Measurements from ENCODE around the gene MYL10. TPM values are rescaled to one million over a fixed set of nuclear protein-coding genes. Genes with fewer than 3 reads are reported as not detected.

The MYL10 gene
- total and polyA plus RNA-seq, 2 donors (not counting 3 experiments of a cell fraction or from before 2014, with no cell fraction given), result not detected

DNA sequence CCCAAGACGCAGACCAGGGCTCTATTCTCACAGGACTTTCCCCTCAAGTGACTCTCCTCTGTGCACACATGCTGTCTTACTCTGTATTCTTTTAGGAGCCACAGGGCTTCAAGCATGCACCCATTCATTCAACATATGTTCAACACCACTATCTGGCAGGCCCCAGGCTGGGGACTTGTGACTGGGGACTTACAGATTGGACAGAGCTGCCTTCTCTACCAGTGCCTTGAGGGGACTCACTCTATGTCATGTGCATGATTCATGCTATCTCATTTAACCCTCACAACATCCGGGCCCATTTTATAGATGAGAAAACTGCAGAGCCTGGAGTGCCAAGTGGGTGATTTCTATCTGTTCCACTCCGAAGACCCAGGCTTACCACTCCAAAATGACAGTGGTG, 34.3 kb downstream of the MYL10 start:
- intact Hi-C loops (cut with micrococcal nuclease) (no loop called here), dilution Hi-C loops (cut with MboI; ENCODE audit: extremely low pct_ligation_motif_present, low sequenced_read_pairs) (no loop called here)
- no peaks in the 10 kb centered on the region for H3K9me1 ChIP-seq (replicated peaks; ENCODE audit: control insufficient read depth, extremely low read depth, insufficient read depth, low read length)
- TF ChIP-seq MYC (IDR thresholded peaks at IDR 0.05; ENCODE audit: low read depth, low read length) (no peak), EZH2 (IDR thresholded peaks at IDR 0.05; ENCODE audit: borderline replicate concordance, low read depth, low read length, severe bottlenecking) (no peak)
- no peak overlapping the region for H3K9ac ChIP-seq (replicated peaks; ENCODE audit: extremely low read depth, insufficient read depth, low read length)
- ChIA-PET CTCF (interaction anchor here (1.1 to 1.2 kb wide), 2 partner anchors 15 to 53 kb away, joined by 3 read pairs; no protein-coding TSS in a partner anchor), POLR2A (no interaction called here)
- H3K9me3 ChIP-seq (replicated peaks; ENCODE audit: control insufficient read depth, insufficient read depth, low read length), result no peaks in the 10 kb centered on the region
- BruUV-seq (replicated peaks), result no TSS peak
- DNase-seq (ENCODE audit: low read depth, low spot score), result no peak
- H3K27ac ChIP-seq (ENCODE audit: insufficient read depth, low read depth, low read length), result no peak overlapping the region
- H2AFZ ChIP-seq (ENCODE audit: low read depth, low read length), result no peak overlapping the region
- H3K36me3 ChIP-seq (ENCODE audit: control insufficient read depth in 2 of 2, extremely low read depth in 1 of 2, insufficient read depth in 2 of 2, low read length in 2 of 2), result no peaks in the 10 kb centered on the region
- H3K4me2 ChIP-seq (ENCODE audit: insufficient read depth, low read length), result no peak overlapping the region
- H3K4me3 ChIP-seq (replicated peaks in 1 of 3; ENCODE audit: insufficient read depth in 1 of 3, low read depth in 1 of 3, low read length in 3 of 3), result no peak overlapping the region
- FAIRE-seq, result no peak
- no peaks in the 10 kb centered on the region for H4K20me1 ChIP-seq (replicated peaks; ENCODE audit: control insufficient read depth, extremely low read depth, insufficient read depth, low read length)
- peaks cover 0 to 5% of the 10 kb centered on the region in 2 experiments for H3K27me3 ChIP-seq (ENCODE audit: control insufficient read depth in 2 of 2, insufficient read depth in 2 of 2, low read length in 2 of 2)
- H3K79me2 ChIP-seq (ENCODE audit: control insufficient read depth, insufficient read depth, low read length), result no peaks in the 10 kb centered on the region
- H3K4me1 ChIP-seq (ENCODE audit: control insufficient read depth, extremely low read depth, insufficient read depth, low read length), result no peaks in the 10 kb centered on the region

DNA sequence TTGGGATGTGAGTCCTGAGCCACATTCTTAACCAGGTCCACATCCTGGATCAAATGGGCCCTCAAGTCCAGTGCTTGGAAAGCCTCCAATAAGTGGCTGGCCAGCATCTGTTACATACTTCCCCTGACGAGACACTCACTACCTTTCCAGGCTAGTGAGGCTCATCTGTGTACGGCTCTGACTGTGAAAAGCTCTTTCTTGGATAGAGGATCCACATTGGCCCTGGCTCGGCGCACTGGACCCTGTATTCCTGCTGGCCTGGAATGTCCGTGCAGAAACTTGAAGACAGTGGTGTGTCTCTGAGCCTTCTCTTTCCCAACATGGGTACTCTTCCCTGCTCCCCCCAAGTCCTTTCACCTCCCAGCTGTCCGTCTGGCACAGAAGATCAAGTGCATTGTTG, 35.5 kb downstream of the MYL10 start:
- H3K9me3 ChIP-seq (replicated peaks; ENCODE audit: control insufficient read depth, insufficient read depth, low read length), result no peaks in the 10 kb centered on the region
- FAIRE-seq (no peak), DNase-seq (ENCODE audit: low read depth, low spot score) (no peak)
- ChIA-PET CTCF (interaction anchor here (1.4 kb wide), 1 partner anchor 9 kb away, joined by 5 read pairs; no protein-coding TSS in a partner anchor), POLR2A (no interaction called here)
- no peaks in the 10 kb centered on the region for H3K79me2 ChIP-seq (ENCODE audit: control insufficient read depth, insufficient read depth, low read length)
- no peaks in the 10 kb centered on the region for H3K4me1 ChIP-seq (ENCODE audit: control insufficient read depth, extremely low read depth, insufficient read depth, low read length)
- BruUV-seq (replicated peaks), result no TSS peak
- H3K9ac ChIP-seq (replicated peaks; ENCODE audit: extremely low read depth, insufficient read depth, low read length), result no peak overlapping the region
- H3K9me1 ChIP-seq (replicated peaks; ENCODE audit: control insufficient read depth, extremely low read depth, insufficient read depth, low read length), result no peaks in the 10 kb centered on the region
- no peak overlapping the region for H3K27ac ChIP-seq (ENCODE audit: insufficient read depth, low read depth, low read length)
- dilution Hi-C loops (cut with MboI; ENCODE audit: extremely low pct_ligation_motif_present, low sequenced_read_pairs), result no loop called here
- no peaks in the 10 kb centered on the region for H4K20me1 ChIP-seq (replicated peaks; ENCODE audit: control insufficient read depth, extremely low read depth, insufficient read depth, low read length)
- intact Hi-C loops (cut with micrococcal nuclease), result no loop called here
- no peaks in the 10 kb centered on the region for H3K36me3 ChIP-seq (ENCODE audit: control insufficient read depth in 2 of 2, extremely low read depth in 1 of 2, insufficient read depth in 2 of 2, low read length in 2 of 2)
- peaks cover 0 to 5% of the 10 kb centered on the region in 2 experiments for H3K27me3 ChIP-seq (ENCODE audit: control insufficient read depth in 2 of 2, insufficient read depth in 2 of 2, low read length in 2 of 2)
- H3K4me3 ChIP-seq (replicated peaks in 1 of 3; ENCODE audit: insufficient read depth in 1 of 3, low read depth in 1 of 3, low read length in 3 of 3), result no peak overlapping the region
- H2AFZ ChIP-seq (ENCODE audit: low read depth, low read length), result no peak overlapping the region
- H3K4me2 ChIP-seq (ENCODE audit: insufficient read depth, low read length), result no peak overlapping the region
- TF ChIP-seq POLR2A (IDR thresholded peaks at IDR 0.05; ENCODE audit: low read depth, low read length) (no peak), JUN (IDR thresholded peaks at IDR 0.05; ENCODE audit: borderline replicate concordance, insufficient read depth, insufficient read length, low read depth) (no peak), POLR2AphosphoS5 (IDR thresholded peaks at IDR 0.05; ENCODE audit: insufficient read depth, low read depth, low read length) (no peak), EZH2 (IDR thresholded peaks at IDR 0.05; ENCODE audit: borderline replicate concordance, low read depth, low read length, severe bottlenecking) (no peak), GATA2 (IDR thresholded peaks at IDR 0.05; ENCODE audit: insufficient read depth, insufficient read length, low read depth, low read length) (no peak), MYC (IDR thresholded peaks at IDR 0.05; ENCODE audit: low read depth, low read length) (no peak), FOS (IDR thresholded peaks at IDR 0.05; ENCODE audit: borderline replicate concordance, insufficient read depth, low read length) (no peak)
- TF ChIP-seq, protein P1, sequence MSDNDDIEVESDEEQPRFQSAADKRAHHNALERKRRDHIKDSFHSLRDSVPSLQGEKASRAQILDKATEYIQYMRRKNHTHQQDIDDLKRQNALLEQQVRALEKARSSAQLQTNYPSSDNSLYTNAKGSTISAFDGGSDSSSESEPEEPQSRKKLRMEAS (IDR thresholded peaks at IDR 0.05; ENCODE audit: insufficient read depth, insufficient read length), result no peak
- TF ChIP-seq, protein P2, sequence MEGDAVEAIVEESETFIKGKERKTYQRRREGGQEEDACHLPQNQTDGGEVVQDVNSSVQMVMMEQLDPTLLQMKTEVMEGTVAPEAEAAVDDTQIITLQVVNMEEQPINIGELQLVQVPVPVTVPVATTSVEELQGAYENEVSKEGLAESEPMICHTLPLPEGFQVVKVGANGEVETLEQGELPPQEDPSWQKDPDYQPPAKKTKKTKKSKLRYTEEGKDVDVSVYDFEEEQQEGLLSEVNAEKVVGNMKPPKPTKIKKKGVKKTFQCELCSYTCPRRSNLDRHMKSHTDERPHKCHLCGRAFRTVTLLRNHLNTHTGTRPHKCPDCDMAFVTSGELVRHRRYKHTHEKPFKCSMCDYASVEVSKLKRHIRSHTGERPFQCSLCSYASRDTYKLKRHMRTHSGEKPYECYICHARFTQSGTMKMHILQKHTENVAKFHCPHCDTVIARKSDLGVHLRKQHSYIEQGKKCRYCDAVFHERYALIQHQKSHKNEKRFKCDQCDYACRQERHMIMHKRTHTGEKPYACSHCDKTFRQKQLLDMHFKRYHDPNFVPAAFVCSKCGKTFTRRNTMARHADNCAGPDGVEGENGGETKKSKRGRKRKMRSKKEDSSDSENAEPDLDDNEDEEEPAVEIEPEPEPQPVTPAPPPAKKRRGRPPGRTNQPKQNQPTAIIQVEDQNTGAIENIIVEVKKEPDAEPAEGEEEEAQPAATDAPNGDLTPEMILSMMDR (IDR thresholded peaks at IDR 0.05; ENCODE audit: extremely low read depth in 1 of 2, insufficient read depth in 1 of 2, low read depth in 1 of 2, low read length in 2 of 2), result no peak

All from endothelial cell of umbilical vein (primary cell).